OCI-LY1 (cell line): Measurements from ENCODE around the gene CD247.

Source experiments
- H2AFZ ChIP-seq: fragments of 200-600 bp; sonication (generic), shearing (Covaris generic); 2 replicates; pipeline ENCODE4 v1.6.0; 2014; ENCODE audit warnings: antibody characterized with exemption, mild to moderate bottlenecking, low read length
- H3F3A ChIP-seq: fragments of 200-600 bp; sonication (generic), shearing (Covaris generic); 2 replicates; pipeline ENCODE4 v1.6.0; 2014; ENCODE audit warnings: mild to moderate bottlenecking, antibody characterized with exemption, low read length, moderate library complexity; ENCODE audit not compliant: insufficient read depth
- H3K27ac ChIP-seq: fragments of 200-600 bp; sonication (generic); 2 replicates; pipeline ENCODE4 v1.5.1; 2014; ENCODE audit warnings: low read length, mixed run types, mild to moderate bottlenecking, low read depth; ENCODE audit not compliant: poor library complexity, severe bottlenecking
- H3K27me3 ChIP-seq: fragments of 200-600 bp; sonication (generic); 2 replicates; pipeline ENCODE4 v1.6.0; 2014; ENCODE audit warnings: antibody characterized with exemption, mild to moderate bottlenecking, low read length, moderate library complexity; ENCODE audit not compliant: insufficient read depth
- H3K36me3 ChIP-seq: fragments of 200-600 bp; sonication (generic); 2 replicates; pipeline ENCODE4 v1.6.1; 2014; ENCODE audit warnings: mild to moderate bottlenecking, antibody characterized with exemption, low read length, moderate library complexity, mixed read lengths; ENCODE audit not compliant: insufficient read depth
- H3K4me1 ChIP-seq: fragments of 200-600 bp; sonication (generic); 2 replicates; pipeline ENCODE4 v1.5.1; 2014; ENCODE audit warnings: mild to moderate bottlenecking, low read length, moderate library complexity; ENCODE audit not compliant: insufficient read depth, severe bottlenecking
- H3K4me2 ChIP-seq: fragments of 200-600 bp; sonication (generic), shearing (Covaris generic); 2 replicates; pipeline ENCODE4 v1.6.1; 2014; ENCODE audit warnings: low read length
- H3K4me3 ChIP-seq: fragments of 200-600 bp; sonication (generic); 2 replicates; pipeline ENCODE4 v1.5.1; 2014; ENCODE audit warnings: low read length, low read depth, mild to moderate bottlenecking, mixed read lengths; ENCODE audit not compliant: poor library complexity, severe bottlenecking
- H3K79me2 ChIP-seq: fragments of 200-600 bp; shearing (Covaris generic); 2 replicates; pipeline ENCODE4 v1.6.1; 2016; ENCODE audit warnings: mixed run types, low read length, mixed read lengths; ENCODE audit not compliant: insufficient read depth
- H3K9ac ChIP-seq: fragments of 200-600 bp; sonication (generic), shearing (Covaris generic); 2 replicates; pipeline ENCODE4 v1.6.1; 2014; ENCODE audit warnings: mild to moderate bottlenecking, low read length, mixed read lengths
- H3K9me2 ChIP-seq: fragments of 200-600 bp; sonication (generic), shearing (Covaris generic); 2 replicates; pipeline ENCODE4 v1.6.1; 2014; ENCODE audit warnings: low read depth, mild to moderate bottlenecking, low read length, mixed read lengths
- H3K9me3 ChIP-seq: fragments of 200-600 bp; shearing (Covaris generic); 2 replicates; pipeline ENCODE4 v1.6.1; 2014; ENCODE audit warnings: low read length, mixed read lengths
- H4K20me1 ChIP-seq: fragments of 200-600 bp; sonication (generic), shearing (Covaris generic); 2 replicates; pipeline ENCODE4 v1.6.0; 2016; ENCODE audit warnings: mild to moderate bottlenecking, low read length; ENCODE audit not compliant: insufficient read depth
- CTCF ChIP-seq: fragments of 200-600 bp; sonication (generic), shearing (Covaris generic); IDR thresholded peaks from 2 replicates; pipeline ENCODE4 v1.5.1; 2017; ENCODE audit warnings: mild to moderate bottlenecking, antibody characterized with exemption, low read length, moderate library complexity, mixed read lengths
- EZH2 ChIP-seq: fragments of 200-600 bp; sonication (generic), shearing (Covaris generic); IDR thresholded peaks from 2 replicates; pipeline ENCODE4 v1.8.0; 2017; ENCODE audit warnings: borderline replicate concordance, mixed run types, mild to moderate bottlenecking, antibody characterized with exemption, low read length, moderate library complexity, mixed read lengths

CD247 gene

GRCh38 chr1:167544447-167545093 is 26.2 kb upstream of the CD247 start:
- no peak overlapping the region for H3K4me2 ChIP-seq
- H3K9ac ChIP-seq, result no peak overlapping the region
- no peak overlapping the region for H3K27ac ChIP-seq
- no peaks in the 10 kb centered on the region for H3K27me3 ChIP-seq
- no peak for TF ChIP-seq CTCF
- TF ChIP-seq EZH2, result no peak
- H3K9me3 ChIP-seq, result no peaks in the 10 kb centered on the region
- H3K9me2 ChIP-seq, result no peaks in the 10 kb centered on the region
- no peak overlapping the region for H3K4me3 ChIP-seq
- no peak overlapping the region for H2AFZ ChIP-seq
- peaks cover 4% of the 10 kb centered on the region; the same call in 1 of the 2 replicates for H3F3A ChIP-seq
- H3K79me2 ChIP-seq, result no peaks in the 10 kb centered on the region
- no peaks in the 10 kb centered on the region for H4K20me1 ChIP-seq
- peaks cover 52% of the 10 kb centered on the region for H3K36me3 ChIP-seq
- peaks cover 24% of the 10 kb centered on the region for H3K4me1 ChIP-seq

GRCh38 chr1:167543199-167543990 is 25.1 kb upstream of the CD247 start:
- Histone ChIP-seq H3K4me1 (peaks cover 29% of the 10 kb centered on the region), H3K4me3 (no peak overlapping the region), H3K27ac (peak overlapping the region; percentile 1), H3K9me3 (no peaks in the 10 kb centered on the region), H4K20me1 (no peaks in the 10 kb centered on the region), H3K9ac (no peak overlapping the region), H3K9me2 (no peaks in the 10 kb centered on the region), H3K36me3 (peaks cover 50% of the 10 kb centered on the region), H3K79me2 (no peaks in the 10 kb centered on the region), H2AFZ (no peak overlapping the region), H3K27me3 (no peaks in the 10 kb centered on the region), H3K4me2 (no peak overlapping the region), H3F3A (peaks cover 9% of the 10 kb centered on the region; the same call in 1 of the 2 replicates)
- TF ChIP-seq CTCF, result no peak
- no peak for TF ChIP-seq EZH2

GRCh38 chr1:167542109-167543032 is 24.0 kb upstream of the CD247 start:
- no peak overlapping the region for H3K27ac ChIP-seq
- peaks cover 26% of the 10 kb centered on the region for H3K4me1 ChIP-seq
- H3K9ac ChIP-seq, result no peak overlapping the region
- peaks cover 9% of the 10 kb centered on the region; the same call in 1 of the 2 replicates for H3F3A ChIP-seq
- peaks cover 40% of the 10 kb centered on the region for H3K36me3 ChIP-seq
- no peaks in the 10 kb centered on the region for H3K79me2 ChIP-seq
- H3K4me2 ChIP-seq, result no peak overlapping the region
- H4K20me1 ChIP-seq, result no peaks in the 10 kb centered on the region
- H3K9me2 ChIP-seq, result no peaks in the 10 kb centered on the region
- TF ChIP-seq CTCF, result no peak
- H2AFZ ChIP-seq, result no peak overlapping the region
- no peak overlapping the region for H3K4me3 ChIP-seq
- no peaks in the 10 kb centered on the region for H3K9me3 ChIP-seq
- H3K27me3 ChIP-seq, result no peaks in the 10 kb centered on the region
